Stimulated activated naive CD8-positive, alpha-beta T cell treated with anti-CD3 and anti-CD28 coated beads, Interleukin-15, amount 100 ng/mL, for 72 hours (primary cell): ENCODE measurements around the gene KMT5B.
A peak's percentile ranks its signal among the peaks of the same experiment; 100 is the strongest.

Experiments used
- ATAC-seq: fragments of 150-1000 bp; cut with Tn5 transposase; 2 replicates; pipeline ENCODE4 v1.10.0; 2021; ENCODE audit warnings: mild to moderate bottlenecking, moderate library complexity
- DNase-seq, 2 donors: peaks; one replicate each; pipeline ENCODE4 v3.0.0; 2021 to 2022
- H3K27ac Mint-ChIP-seq, 2 donors: one replicate each; pipeline ENCODE4 v1.8.0; 2022; ENCODE audit warnings: mild to moderate bottlenecking in 2 of 2, mixed read lengths in 2 of 2, moderate library complexity in 2 of 2
- H3K27me3 Mint-ChIP-seq: one replicate; pipeline ENCODE4 v1.8.0; 2022; ENCODE audit warnings: mixed read lengths
- H3K4me1 Mint-ChIP-seq: one replicate; pipeline ENCODE4 v1.8.0; 2022; ENCODE audit warnings: mild to moderate bottlenecking, mixed read lengths
- H3K4me3 Mint-ChIP-seq, 2 donors: one replicate each; pipeline ENCODE4 v1.8.0; 2022; ENCODE audit warnings: mild to moderate bottlenecking in 2 of 2, mixed read lengths in 2 of 2, moderate library complexity in 1 of 2
- H3K9me3 Mint-ChIP-seq, 2 donors: one replicate each; pipeline ENCODE4 v1.8.0; 2022; ENCODE audit warnings: mixed read lengths in 2 of 2

KMT5B gene

DNA sequence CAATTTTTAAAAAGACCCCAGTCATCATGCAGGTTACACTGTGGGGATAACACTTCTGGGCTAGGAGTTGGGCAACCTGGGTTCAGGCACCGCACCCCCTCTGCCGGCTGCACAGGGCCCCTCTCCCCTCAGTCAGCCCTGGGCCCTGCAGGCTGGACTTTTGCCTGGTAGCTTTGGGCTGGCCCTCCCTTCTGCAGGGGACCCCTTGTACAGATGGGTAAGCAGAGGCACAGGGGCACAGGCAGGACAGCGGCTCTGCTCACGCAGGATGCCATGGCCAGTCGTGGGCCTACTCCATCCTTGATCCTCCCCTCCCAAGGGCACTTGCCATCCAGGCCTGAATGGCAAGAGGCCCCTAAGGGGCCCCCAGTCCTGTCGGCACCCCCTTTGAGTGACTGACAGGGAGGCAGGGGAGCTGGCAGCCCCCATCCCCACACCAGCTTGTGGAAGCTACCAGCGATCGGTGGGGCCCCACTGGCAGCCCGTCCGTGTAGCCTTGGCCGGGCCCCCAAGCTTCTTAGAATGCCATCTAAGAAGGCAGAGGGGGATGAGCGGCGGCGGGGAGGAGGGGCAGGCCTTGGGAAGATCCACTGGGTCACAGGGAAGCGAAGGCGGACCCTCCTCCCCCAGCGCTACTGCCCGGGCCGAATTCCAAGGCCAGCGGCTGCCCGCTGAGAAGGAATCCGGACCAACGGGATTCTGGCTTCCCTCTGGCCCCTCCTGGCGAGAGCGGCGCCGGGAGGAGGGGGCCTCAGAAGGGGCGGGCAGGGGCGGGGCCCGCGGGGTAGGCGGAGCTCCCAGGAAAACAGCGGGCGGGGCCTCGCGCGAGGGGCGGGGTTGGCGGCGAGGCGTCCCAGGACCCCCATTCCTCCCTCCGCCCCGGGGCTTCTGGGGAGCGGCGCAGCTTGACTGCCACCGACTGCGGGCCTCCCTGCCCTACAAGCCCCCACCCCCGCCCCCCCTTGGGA, 85.1 kb downstream of the KMT5B start:
- Mint-ChIP-seq H3K27ac (no peak overlapping the region), H3K27me3 (peaks cover 28% of the 10 kb centered on the region), H3K4me3 (peak overlapping the region in 1 of 2 donors; percentile 13), H3K9me3 (peaks cover 11 to 14% of the 10 kb centered on the region in 2 donors), H3K4me1 (peaks cover 4% of the 10 kb centered on the region)
- ATAC-seq (no peak), DNase-seq (no peak)

- DNase-seq (no peak), ATAC-seq (no peak)
- no peak overlapping the region for H3K27ac Mint-ChIP-seq
- no peak overlapping the region for H3K4me3 Mint-ChIP-seq
- peaks cover 15% of the 10 kb centered on the region for H3K4me1 Mint-ChIP-seq
- peaks cover 28% of the 10 kb centered on the region for H3K27me3 Mint-ChIP-seq
- H3K9me3 Mint-ChIP-seq = no peaks in the 10 kb centered on the region
These were observed 87.9 kb downstream of the KMT5B start for GRCh38 chr11:68125164-68125563.

DNA sequence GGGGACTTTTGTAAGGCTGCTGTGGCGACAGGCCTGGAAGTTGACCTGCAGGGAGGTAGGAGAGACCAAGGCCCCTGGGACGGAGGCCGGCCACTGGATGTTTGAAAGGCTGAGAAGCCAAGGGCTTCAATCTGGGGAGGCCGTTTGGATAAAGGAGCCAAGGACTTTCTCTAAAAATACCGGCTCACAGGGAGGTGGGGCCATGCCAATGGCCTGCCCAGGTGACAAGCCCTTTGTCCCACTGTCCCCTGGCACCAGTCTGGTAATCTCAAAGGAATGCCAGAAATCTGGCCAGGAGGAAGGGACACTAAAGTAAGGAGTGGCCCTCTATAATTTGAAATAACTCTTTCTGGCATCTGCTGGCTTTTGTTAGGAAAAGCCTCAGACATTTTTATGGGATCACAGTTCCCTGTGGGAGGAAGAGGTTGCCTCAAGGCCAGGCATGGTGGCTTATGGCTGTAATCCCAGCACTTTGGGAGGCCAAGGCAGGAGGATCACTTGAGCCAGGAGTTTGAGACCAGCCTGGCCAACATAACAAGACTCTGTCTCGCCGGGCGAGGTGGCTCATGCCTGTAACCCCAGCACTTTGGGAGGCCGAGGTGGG, 90.1 kb downstream of the KMT5B start:
- Mint-ChIP-seq H3K4me3 (no peak overlapping the region), H3K9me3 (no peaks in the 10 kb centered on the region), H3K4me1 (peaks cover 34% of the 10 kb centered on the region), H3K27me3 (peaks cover 10% of the 10 kb centered on the region), H3K27ac (no peak overlapping the region)
- DNase-seq (no peak), ATAC-seq (no peak)

DNA sequence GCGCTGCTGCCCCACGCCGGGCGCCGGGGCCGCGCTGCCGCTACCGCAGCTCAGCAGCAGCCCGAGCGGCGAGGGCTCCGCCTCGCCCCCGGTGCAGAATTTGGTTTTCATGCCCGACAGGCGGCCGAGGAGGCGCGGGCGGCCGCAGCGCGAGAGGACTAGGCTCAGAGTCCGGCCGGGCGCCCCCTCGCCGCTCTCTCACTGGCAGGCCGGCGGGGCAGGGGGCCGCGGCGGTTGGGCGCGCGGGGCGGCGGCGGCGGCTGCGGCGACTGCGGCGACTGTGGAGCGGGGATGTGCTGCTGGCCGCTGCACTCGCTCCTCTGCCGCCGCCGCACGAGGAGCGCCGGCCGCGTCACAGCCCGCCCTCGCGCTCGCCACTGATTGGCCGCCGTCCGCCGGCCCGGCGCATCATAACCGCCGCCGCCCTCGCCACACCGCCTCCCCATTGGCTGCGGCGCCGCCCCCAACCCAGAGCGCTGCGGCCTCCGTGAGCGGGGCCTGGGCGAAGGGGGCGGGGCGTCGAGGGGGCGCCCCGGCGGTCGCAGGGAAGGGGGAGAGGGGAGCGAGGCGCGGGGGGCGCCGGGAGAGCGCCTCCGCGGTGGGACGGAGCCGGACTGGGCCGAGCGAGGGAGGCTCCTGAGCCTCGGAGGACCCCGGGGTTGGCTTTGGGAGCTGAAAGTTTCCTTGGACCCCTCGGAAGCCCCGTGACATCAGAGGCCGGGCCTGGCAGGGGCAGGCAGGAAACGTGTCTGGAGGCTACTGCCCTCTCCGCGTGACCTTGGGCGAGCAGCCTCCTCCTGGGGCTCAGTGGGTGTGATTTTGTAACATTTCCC, 91.8 kb downstream of the KMT5B start, which contains the start of gene CHKA:
CHKA (minus strand) TSS at position 322 of the 833 bp plus-strand sequence; CDS start at position 111, 211 bp downstream.
- Mint-ChIP-seq H3K9me3 (no peaks in the 10 kb centered on the region), H3K4me3 (peak within 1 kb of the TSS; percentile 91 to 93), H3K4me1 (peaks cover 31% of the 10 kb centered on the region), H3K27ac (peak within 1 kb of the TSS; percentile 83 to 89), H3K27me3 (no peaks in the 10 kb centered on the region)
- ATAC-seq = peak; percentile 94
- peak; percentile 92 to 93 for DNase-seq

DNA sequence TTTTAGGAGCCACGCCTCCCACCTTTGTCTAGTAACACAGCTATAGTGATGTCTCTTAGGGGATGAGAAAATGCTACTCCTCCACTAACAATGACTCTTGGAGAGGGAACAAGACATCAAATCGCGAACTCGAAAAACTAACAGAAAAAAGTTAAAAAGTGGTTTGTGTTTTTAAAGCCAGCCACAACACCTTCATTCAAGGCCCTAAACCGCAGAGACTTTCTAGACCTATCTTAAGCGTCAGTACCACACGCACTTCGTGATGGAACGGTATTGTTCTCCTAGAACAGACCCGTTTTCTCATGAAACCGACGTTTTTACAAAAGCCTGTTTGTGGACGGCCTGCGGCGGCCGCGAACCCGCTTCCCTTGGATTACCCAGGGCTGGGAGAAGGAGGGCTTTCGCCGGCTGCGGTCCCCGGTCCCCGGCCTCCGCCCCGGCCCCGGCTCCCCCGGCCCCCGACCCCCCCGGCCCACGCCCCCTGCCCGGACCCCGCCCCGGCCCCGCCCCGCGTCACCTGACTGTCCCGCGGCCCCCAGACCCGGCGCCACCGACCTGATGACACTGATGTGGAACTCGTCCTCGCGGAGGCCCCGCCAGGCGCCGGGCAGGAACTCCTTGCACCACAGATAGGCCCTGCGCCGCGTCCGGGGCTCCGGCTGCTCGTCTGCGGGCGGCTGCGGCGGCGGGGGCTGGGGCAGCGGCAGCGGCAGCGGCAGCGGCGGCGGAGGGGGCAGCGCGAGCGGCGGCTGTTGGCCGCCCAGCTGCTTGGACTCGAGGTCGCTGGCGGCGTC, 92.6 kb downstream of the KMT5B start:
- ATAC-seq = peak; percentile 57
- no peaks in the 10 kb centered on the region for H3K9me3 Mint-ChIP-seq
- H3K4me1 Mint-ChIP-seq = peaks cover 31% of the 10 kb centered on the region
- H3K27ac Mint-ChIP-seq = peak overlapping the region; percentile 70 to 85
- H3K27me3 Mint-ChIP-seq = no peaks in the 10 kb centered on the region
- H3K4me3 Mint-ChIP-seq = peak overlapping the region; percentile 84 to 93
- DNase-seq = peak; percentile 51 to 58

DNA sequence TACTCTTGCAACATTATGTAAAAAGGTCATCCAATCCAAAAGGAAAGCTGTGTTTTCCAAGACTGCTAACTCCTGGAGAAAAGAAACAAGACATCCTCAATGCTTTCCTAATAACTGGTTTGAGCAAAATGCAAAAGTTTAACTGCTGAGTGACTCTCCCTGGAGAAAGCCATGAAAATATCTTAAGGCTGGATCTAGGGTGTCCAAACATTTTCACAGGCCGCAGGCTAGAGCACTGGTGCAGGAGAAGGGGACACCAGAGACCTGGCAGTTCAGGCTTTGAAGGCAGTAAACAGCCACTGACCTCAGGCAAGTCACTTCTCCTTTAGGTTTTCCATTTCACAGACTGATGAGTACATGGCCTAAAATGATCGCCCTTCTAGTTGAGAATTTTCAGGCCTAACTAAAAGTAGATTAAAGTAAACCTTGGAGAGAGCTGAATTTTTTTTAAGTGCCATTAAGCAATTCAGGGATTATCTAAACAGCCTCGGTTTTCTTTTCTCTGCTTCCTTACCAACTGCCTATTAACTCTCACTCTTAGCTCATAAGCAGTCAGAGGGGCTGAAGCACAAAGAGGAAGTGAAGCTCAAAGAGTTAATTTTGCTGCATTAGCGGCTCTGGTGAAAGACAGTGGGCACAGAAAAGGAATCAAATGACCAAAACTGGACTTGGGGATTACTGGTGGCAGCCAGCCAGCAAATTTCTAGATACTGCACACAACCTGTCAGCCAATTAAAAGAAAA, 94.2 kb downstream of the KMT5B start:
- Mint-ChIP-seq H3K4me3 (peak overlapping the region; percentile 21 to 45), H3K27ac (peak overlapping the region in 1 of 2 donors; percentile 68), H3K9me3 (no peaks in the 10 kb centered on the region), H3K27me3 (no peaks in the 10 kb centered on the region), H3K4me1 (peaks cover 37% of the 10 kb centered on the region)
- DNase-seq (no peak), ATAC-seq (no peak)

DNA sequence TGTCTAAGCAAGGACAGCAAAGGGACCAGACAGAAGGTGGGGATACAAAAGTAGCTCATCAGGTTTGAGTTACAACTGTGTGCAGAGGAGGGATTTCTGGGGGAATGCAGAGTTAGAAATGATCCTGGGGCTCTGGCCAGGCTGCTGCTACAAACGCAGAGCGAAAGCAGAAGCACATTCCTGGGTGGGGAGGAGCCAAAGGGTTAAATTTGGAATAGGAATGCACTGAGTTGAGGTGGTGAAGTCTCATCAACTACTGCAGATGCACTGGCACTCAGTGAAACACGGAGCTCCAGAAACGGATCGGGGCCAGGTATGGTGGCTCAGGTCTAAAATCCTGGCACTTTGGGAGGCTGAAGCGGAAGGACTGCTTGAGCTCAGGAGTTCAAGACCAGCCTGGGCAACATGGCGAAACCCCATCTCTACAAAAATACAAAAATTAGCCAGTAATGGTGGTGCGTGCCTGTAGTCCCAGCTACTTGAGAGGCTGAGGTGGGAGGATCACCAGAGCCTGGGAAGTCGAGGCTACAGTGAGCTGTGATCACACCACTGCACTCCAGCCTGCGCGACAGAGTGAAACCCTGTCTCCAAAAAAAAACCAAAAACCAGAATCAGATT, 95.1 kb downstream of the KMT5B start:
- Mint-ChIP-seq H3K4me3 (no peak overlapping the region), H3K9me3 (no peaks in the 10 kb centered on the region), H3K27ac (no peak overlapping the region), H3K4me1 (peaks cover 39% of the 10 kb centered on the region), H3K27me3 (no peaks in the 10 kb centered on the region)
- ATAC-seq (no peak), DNase-seq (no peak)

- Mint-ChIP-seq H3K4me1 (peaks cover 35% of the 10 kb centered on the region), H3K4me3 (no peak overlapping the region), H3K27me3 (no peaks in the 10 kb centered on the region), H3K9me3 (no peaks in the 10 kb centered on the region), H3K27ac (no peak overlapping the region)
- DNase-seq (no peak), ATAC-seq (no peak)
These were observed 96.1 kb downstream of the KMT5B start for GRCh38 chr11:68116974-68117373.

- Mint-ChIP-seq H3K27ac (no peak overlapping the region), H3K4me3 (no peak overlapping the region), H3K27me3 (no peaks in the 10 kb centered on the region), H3K4me1 (peaks cover 31% of the 10 kb centered on the region), H3K9me3 (no peaks in the 10 kb centered on the region)
- DNase-seq = no peak
- no peak for ATAC-seq
These were observed 97.0 kb downstream of the KMT5B start for GRCh38 chr11:68116126-68116525.

DNA sequence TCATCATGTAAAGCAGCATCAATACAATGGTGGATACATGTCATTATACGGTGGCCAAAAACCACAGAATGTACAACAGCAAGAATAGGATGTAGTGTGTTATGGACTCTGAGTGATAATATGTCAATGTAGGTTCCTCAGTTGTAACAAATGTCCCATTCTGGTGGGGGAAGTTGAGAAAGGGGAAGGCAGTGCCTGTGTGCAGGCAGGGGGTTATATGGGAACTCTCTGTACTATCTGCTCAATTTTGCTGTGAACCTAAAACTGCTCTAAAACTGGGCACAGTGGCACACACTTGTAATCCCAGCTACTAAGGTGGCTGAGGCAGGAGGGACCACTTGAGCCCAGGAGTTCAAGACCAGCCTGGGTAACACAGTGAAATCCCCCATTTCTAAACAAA, 97.8 kb downstream of the KMT5B start:
- H3K27me3 Mint-ChIP-seq = no peaks in the 10 kb centered on the region
- no peak overlapping the region for H3K4me3 Mint-ChIP-seq
- ATAC-seq (no peak), DNase-seq (no peak)
- H3K9me3 Mint-ChIP-seq = no peaks in the 10 kb centered on the region
- peaks cover 29% of the 10 kb centered on the region for H3K4me1 Mint-ChIP-seq
- H3K27ac Mint-ChIP-seq = no peak overlapping the region

GRCh38 chr11:68113986-68114385, 99.1 kb downstream of the KMT5B start:
- H3K27me3 Mint-ChIP-seq = no peaks in the 10 kb centered on the region
- ATAC-seq = no peak
- DNase-seq = no peak
- no peak overlapping the region for H3K27ac Mint-ChIP-seq
- H3K4me3 Mint-ChIP-seq = no peak overlapping the region
- no peaks in the 10 kb centered on the region for H3K9me3 Mint-ChIP-seq
- peaks cover 16% of the 10 kb centered on the region for H3K4me1 Mint-ChIP-seq

DNA sequence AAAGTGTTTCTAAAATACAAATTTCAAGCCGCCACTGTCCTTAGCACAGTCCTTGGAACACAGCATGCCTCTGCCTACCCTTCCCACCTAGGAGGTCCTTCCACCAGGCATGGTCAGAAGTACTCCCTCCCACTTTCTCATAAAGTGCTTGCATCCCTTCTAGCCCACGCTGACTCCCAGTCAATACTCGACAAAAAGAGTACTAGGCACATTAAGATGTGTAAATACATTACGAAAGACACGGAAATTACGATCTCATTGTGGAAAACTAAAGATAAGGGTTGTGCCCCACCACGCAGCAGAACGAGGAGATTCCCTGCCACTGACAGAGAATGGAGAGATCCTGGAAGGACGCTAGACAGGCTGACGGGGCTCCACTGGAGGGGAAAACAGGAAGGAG, 105.4 kb downstream of the KMT5B start:
- no peak for ATAC-seq
- H3K27me3 Mint-ChIP-seq = no peaks in the 10 kb centered on the region
- DNase-seq = no peak
- no peaks in the 10 kb centered on the region for H3K9me3 Mint-ChIP-seq
- no peak overlapping the region for H3K27ac Mint-ChIP-seq
- H3K4me3 Mint-ChIP-seq = no peak overlapping the region
- H3K4me1 Mint-ChIP-seq = no peaks in the 10 kb centered on the region

- no peak overlapping the region for H3K4me3 Mint-ChIP-seq
- DNase-seq = no peak
- no peaks in the 10 kb centered on the region for H3K9me3 Mint-ChIP-seq
- peak overlapping the region in 1 of 2 donors; percentile 40 for H3K27ac Mint-ChIP-seq
- no peaks in the 10 kb centered on the region for H3K27me3 Mint-ChIP-seq
- no peak for ATAC-seq
- H3K4me1 Mint-ChIP-seq = peaks cover 3% of the 10 kb centered on the region
These were observed 106.7 kb downstream of the KMT5B start for GRCh38 chr11:68106165-68106940.
